Loucy (cell line): ENCODE measurements around the gene PLA2G4C.

Experiments
- EZH2phosphoT487 ChIP-seq: fragments of 200-600 bp; IDR thresholded peaks from 2 replicates; pipeline ENCODE4 v1.6.1; 2018; ENCODE audit warnings: antibody characterized with exemption, mild to moderate bottlenecking, moderate library complexity, borderline replicate concordance
- TF ChIP-seq, protein P1 (sequence below): fragments of 200-600 bp; sonication (generic); conservative IDR thresholded peaks from 2 replicates; pipeline ENCODE4 v1.5.1; 2014; ENCODE audit warnings: mild to moderate bottlenecking, antibody characterized with exemption, low read length

DNA sequence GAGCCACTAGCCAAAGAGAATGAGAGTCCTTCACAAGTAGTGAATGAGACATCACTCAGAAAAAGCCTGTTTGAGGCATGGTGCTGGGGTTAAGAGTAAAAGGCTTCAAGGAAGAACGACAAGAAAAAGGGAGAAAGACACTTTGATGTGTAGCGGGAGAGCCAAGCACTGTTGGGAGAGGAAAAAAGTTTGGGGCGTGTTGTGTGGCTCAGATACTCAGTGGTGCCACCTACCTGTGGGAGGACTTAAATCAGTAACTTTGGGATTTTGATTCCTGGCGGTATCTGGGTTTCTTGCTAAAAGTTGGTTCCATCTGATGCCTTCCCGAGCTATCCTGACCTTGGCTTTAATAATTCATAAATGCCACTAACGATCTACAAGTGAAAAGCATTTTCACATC, 103.9 kb downstream of the PLA2G4C start:
- TF ChIP-seq, protein P1, sequence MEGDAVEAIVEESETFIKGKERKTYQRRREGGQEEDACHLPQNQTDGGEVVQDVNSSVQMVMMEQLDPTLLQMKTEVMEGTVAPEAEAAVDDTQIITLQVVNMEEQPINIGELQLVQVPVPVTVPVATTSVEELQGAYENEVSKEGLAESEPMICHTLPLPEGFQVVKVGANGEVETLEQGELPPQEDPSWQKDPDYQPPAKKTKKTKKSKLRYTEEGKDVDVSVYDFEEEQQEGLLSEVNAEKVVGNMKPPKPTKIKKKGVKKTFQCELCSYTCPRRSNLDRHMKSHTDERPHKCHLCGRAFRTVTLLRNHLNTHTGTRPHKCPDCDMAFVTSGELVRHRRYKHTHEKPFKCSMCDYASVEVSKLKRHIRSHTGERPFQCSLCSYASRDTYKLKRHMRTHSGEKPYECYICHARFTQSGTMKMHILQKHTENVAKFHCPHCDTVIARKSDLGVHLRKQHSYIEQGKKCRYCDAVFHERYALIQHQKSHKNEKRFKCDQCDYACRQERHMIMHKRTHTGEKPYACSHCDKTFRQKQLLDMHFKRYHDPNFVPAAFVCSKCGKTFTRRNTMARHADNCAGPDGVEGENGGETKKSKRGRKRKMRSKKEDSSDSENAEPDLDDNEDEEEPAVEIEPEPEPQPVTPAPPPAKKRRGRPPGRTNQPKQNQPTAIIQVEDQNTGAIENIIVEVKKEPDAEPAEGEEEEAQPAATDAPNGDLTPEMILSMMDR, result peak; percentile 41
- TF ChIP-seq EZH2phosphoT487, result no peak
